Panc1 (cell line): ENCODE data around the gene GGPS1. TPM values are rescaled to one million over a fixed set of nuclear protein-coding genes. Genes with fewer than 3 reads are reported as not detected.

Experiments used
- ATAC-seq: fragments of 200-7000 bp; cut with Tn5 transposase; 2 replicates; pipeline ENCODE4 v1.9.1; 2020; ENCODE audit warnings: mild to moderate bottlenecking, moderate library complexity
- BruUV-seq: library from RNA; stranded (reverse); fragments of 400-500 nt; replicated peaks from 2 replicates; lab custom pipeline; 2021; lab: Mats Ljungman, UMichigan
- CTCF ChIA-PET: fragments of 300-600 bp; sonication (Branson Sonifier 250); formaldehyde crosslinking; loops from one replicate; lab custom pipeline; 2022; ENCODE audit warnings: antibody characterized with exemption; lab: Charles Lee
- POLR2A ChIA-PET: fragments of 300-600 bp; sonication (Branson Sonifier 250); formaldehyde crosslinking; loops from one replicate; lab custom pipeline; 2022; ENCODE audit warnings: antibody characterized with exemption; lab: Charles Lee
- DNase-seq: peaks from one replicate; pipeline ENCODE4 v3.0.0-alpha.2; 2010; ENCODE audit warnings: low read depth, low spot score
- H3K27ac ChIP-seq: 2 replicates; pipeline ENCODE4 v1.5.1; 2011; ENCODE audit warnings: mild to moderate bottlenecking, low read length, inconsistent platforms
- H3K27me3 ChIP-seq: fragments of 200-500 bp; sonication (Bioruptor generic); 2 replicates; pipeline ENCODE4 v1.6.0; 2014; ENCODE audit warnings: low read length, inconsistent platforms; ENCODE audit not compliant: control insufficient read depth, insufficient read depth
- H3K36me3 ChIP-seq: fragments of 200-500 bp; sonication (Bioruptor generic); 2 replicates; pipeline ENCODE4 v1.5.1; 2014; ENCODE audit warnings: inconsistent platforms, mild to moderate bottlenecking, low read length, moderate library complexity; ENCODE audit not compliant: control insufficient read depth, insufficient read depth
- H3K4me1 ChIP-seq: 2 replicates; pipeline ENCODE4 v1.5.1; 2011; ENCODE audit warnings: inconsistent platforms, mild to moderate bottlenecking, low read length, moderate library complexity; ENCODE audit not compliant: control insufficient read depth, insufficient read depth
- H3K4me3 ChIP-seq, 2 experiments: 2 replicates each; pipeline ENCODE4 v1.5.1; 2011 to 2012; ENCODE audit warnings: low read depth in 2 of 2, low read length in 2 of 2, mild to moderate bottlenecking in 2 of 2, inconsistent platforms in 1 of 2, moderate library complexity in 1 of 2
- H3K9me3 ChIP-seq: fragments of 200-500 bp; sonication (Bioruptor generic); 2 replicates; pipeline ENCODE4 v1.5.1; 2014; ENCODE audit warnings: low read depth, mild to moderate bottlenecking, inconsistent platforms, low read length, moderate library complexity; ENCODE audit not compliant: control insufficient read depth, insufficient read depth
- POLR2AphosphoS5 ChIP-seq: IDR thresholded peaks from 2 replicates; pipeline ENCODE4 v1.6.1; 2012; ENCODE audit warnings: mild to moderate bottlenecking, low read depth, low read length, moderate library complexity
- REST ChIP-seq, 2 experiments: IDR thresholded peaks; 2 replicates each; pipeline ENCODE4 v1.6.1; 2011 to 2012; ENCODE audit warnings: low read depth in 2 of 2, control low read depth in 1 of 2, low read length in 1 of 2, mild to moderate bottlenecking in 1 of 2, moderate library complexity in 1 of 2; ENCODE audit not compliant: insufficient read depth in 1 of 2
- SIN3A ChIP-seq: IDR thresholded peaks from 2 replicates; pipeline ENCODE4 v1.6.1; 2012; ENCODE audit warnings: low read depth, mild to moderate bottlenecking, low read length, moderate library complexity, borderline replicate concordance; ENCODE audit not compliant: insufficient read depth
- TCF7L2 ChIP-seq: IDR thresholded peaks from 2 replicates; pipeline ENCODE4 v1.6.1; 2011; ENCODE audit warnings: mild to moderate bottlenecking, low read depth, low read length, inconsistent platforms
- in situ Hi-C: cut with HindIII; loops from 2 replicates; pipeline ENCODE4 v1.10.0; 2016; ENCODE audit warnings: low sequenced_read_pairs, low pct_unique_long_range_greater_than_20kb
- intact Hi-C: fragments of 100-400 bp; cut with micrococcal nuclease; formaldehyde crosslinking; loops from one replicate; pipeline ENCODE4 v1.10.0; 2022; ENCODE audit not compliant: unreplicated experiment
- total RNA-seq: library from RNA; stranded (reverse); gene quantifications from one replicate; pipeline ENCODE4 v1.2.1, GENCODE V29; 2021; ENCODE audit not compliant: unreplicated experiment
- TF ChIP-seq, protein P1 (sequence below): fragments of 450-650 bp; IDR thresholded peaks from 2 replicates; pipeline ENCODE4 v1.5.1; 2017; ENCODE audit warnings: mild to moderate bottlenecking

Gene GGPS1
- total RNA-seq, 1 experiment from 2014 or later = 60.6 TPM

DNA sequence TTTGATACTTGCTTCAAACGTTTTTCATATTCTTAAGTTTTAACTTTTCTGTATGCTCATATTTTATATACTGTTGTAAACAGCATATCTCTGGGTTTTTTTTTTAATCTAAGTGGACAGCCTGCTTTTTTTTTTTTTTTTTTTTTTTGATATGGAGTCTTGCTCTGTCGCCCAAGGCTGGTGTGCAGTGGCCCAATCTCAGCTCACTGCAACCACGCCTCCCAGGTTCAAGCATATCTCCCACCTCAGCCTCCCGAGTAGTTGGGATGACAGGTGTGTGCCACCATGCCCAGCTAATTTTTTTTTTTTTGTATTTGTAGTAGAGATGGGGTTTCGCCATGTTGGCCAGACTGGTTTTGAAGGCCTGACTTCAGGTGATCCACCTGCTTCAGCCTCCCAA lies 40.1 kb downstream of the GGPS1 start:
- Histone ChIP-seq H3K27ac (peak overlapping the region; percentile 94), H3K4me1 (peaks cover 5% of the 10 kb centered on the region), H3K27me3 (no peaks in the 10 kb centered on the region), H3K9me3 (no peaks in the 10 kb centered on the region), H3K36me3 (no peaks in the 10 kb centered on the region), H3K4me3 (peak overlapping the region; percentile 81 to 93)
- TF ChIP-seq, protein P1, sequence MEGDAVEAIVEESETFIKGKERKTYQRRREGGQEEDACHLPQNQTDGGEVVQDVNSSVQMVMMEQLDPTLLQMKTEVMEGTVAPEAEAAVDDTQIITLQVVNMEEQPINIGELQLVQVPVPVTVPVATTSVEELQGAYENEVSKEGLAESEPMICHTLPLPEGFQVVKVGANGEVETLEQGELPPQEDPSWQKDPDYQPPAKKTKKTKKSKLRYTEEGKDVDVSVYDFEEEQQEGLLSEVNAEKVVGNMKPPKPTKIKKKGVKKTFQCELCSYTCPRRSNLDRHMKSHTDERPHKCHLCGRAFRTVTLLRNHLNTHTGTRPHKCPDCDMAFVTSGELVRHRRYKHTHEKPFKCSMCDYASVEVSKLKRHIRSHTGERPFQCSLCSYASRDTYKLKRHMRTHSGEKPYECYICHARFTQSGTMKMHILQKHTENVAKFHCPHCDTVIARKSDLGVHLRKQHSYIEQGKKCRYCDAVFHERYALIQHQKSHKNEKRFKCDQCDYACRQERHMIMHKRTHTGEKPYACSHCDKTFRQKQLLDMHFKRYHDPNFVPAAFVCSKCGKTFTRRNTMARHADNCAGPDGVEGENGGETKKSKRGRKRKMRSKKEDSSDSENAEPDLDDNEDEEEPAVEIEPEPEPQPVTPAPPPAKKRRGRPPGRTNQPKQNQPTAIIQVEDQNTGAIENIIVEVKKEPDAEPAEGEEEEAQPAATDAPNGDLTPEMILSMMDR = no peak
- TF ChIP-seq POLR2AphosphoS5 (no peak), REST (IDR thresholded peaks at IDR 0.05; ENCODE audit: insufficient read depth in 1 of 2, low read depth in 2 of 2, low read length in 1 of 2) (no peak), TCF7L2 (no peak), SIN3A (no peak)
- intact Hi-C loops (loop anchor here (5.0 kb wide), 2 partner anchors 34 to 49 kb away; no protein-coding TSS in a partner anchor), in situ Hi-C loops (no loop called here)
- CTCF ChIA-PET = no interaction called here
- ATAC-seq (no peak), DNase-seq (no peak)
- no TSS peak for BruUV-seq
- POLR2A ChIA-PET = interaction anchor here (0.6 kb wide), 1 partner anchor 1375 kb away, joined by 4 read pairs; no protein-coding TSS in a partner anchor

DNA sequence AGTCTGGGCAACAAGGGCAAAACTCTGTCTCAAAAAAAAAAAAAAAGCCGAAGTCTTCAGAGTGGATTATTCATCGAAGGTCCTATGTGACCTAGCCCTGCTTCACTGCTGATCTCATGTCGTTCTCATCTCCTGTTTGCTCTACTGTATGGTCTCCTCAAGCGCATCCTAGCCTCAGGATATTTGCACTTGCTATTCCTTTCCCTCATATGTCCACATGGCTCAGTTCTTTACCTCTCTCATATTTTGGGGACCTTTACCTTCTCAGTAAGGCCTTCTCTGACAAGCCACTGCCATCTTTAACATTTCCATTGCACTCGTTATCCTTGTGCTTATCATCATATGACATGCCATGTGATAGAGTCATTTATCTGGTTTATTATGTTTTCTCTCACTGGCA lies 41.4 kb downstream of the GGPS1 start:
- POLR2A ChIA-PET = interaction anchor here (0.7 kb wide), 1 partner anchor 12 kb away, joined by 6 read pairs; no protein-coding TSS in a partner anchor
- CTCF ChIA-PET = no interaction called here

More for the DNA sequence above, 41.4 kb downstream of the GGPS1 start:
- Histone ChIP-seq H3K36me3 (no peaks in the 10 kb centered on the region), H3K9me3 (no peaks in the 10 kb centered on the region), H3K4me3 (no peak overlapping the region), H3K27me3 (no peaks in the 10 kb centered on the region), H3K4me1 (peaks cover 5% of the 10 kb centered on the region), H3K27ac (peak overlapping the region; percentile 36; the same call in 1 of the 2 replicates)
- DNase-seq = no peak
- TSS peak; percentile 74 for BruUV-seq
- intact Hi-C loops = loop anchor here (5.0 kb wide), 2 partner anchors 32 to 47 kb away; no protein-coding TSS in a partner anchor
- in situ Hi-C loops = no loop called here
- ATAC-seq = no peak
- TF ChIP-seq, protein P1 = no peak
- TF ChIP-seq TCF7L2 (no peak), REST (IDR thresholded peaks at IDR 0.05; ENCODE audit: insufficient read depth in 1 of 2, low read depth in 2 of 2, low read length in 1 of 2) (no peak), POLR2AphosphoS5 (no peak), SIN3A (no peak)
